Esophagus squamous epithelium (tissue), 5 donors: ENCODE data around the gene AMIGO2. TPM values are rescaled to one million over a fixed set of nuclear protein-coding genes. Genes with fewer than 3 reads are reported as not detected.

Source experiments
- DNase-seq: peaks from one replicate; lab custom pipeline; 2025; lab: John Stamatoyannopoulos, UW
- H3K27ac ChIP-seq, 4 donors: fragments of 200-600 bp; sonication (generic); one replicate each; pipeline ENCODE4 v1.5.1; 2016 to 2019; ENCODE audit warnings: mild to moderate bottlenecking in 1 of 4
- H3K27me3 ChIP-seq, 4 donors: fragments of 200-600 bp; sonication (generic); 1 replicate in 3 of 4; 2 replicates in 1 of 4; pipeline versions ENCODE4 v1.5.1 to v1.6.0; 2017 to 2021; ENCODE audit warnings: antibody characterized with exemption in 1 of 4
- H3K36me3 ChIP-seq, 3 donors: fragments of 200-600 bp; sonication (generic); one replicate each; pipeline ENCODE4 v1.5.1; 2016 to 2019
- H3K4me1 ChIP-seq, 3 donors: fragments of 200-600 bp; sonication (generic); one replicate each; pipeline ENCODE4 v1.5.1; 2017 to 2019
- H3K4me3 ChIP-seq, 4 donors: fragments of 200-600 bp; sonication (generic); 1 replicate in 3 of 4; 2 replicates in 1 of 4; pipeline ENCODE4 v1.5.1; 2016 to 2019; ENCODE audit warnings: mild to moderate bottlenecking in 2 of 4, moderate library complexity in 1 of 4
- H3K9me3 ChIP-seq, 3 donors: fragments of 200-600 bp; sonication (generic); one replicate each; pipeline ENCODE4 v1.5.1; 2016 to 2019
- CTCF ChIP-seq, 6 experiments: fragments of 450-650 bp in 4 of 6; fragments of 200-600 bp in 2 of 6; sonication (generic) in 2 of 6; IDR thresholded peaks; one replicate each; pipeline ENCODE4 v1.5.1; 2016 to 2019; ENCODE audit warnings: antibody characterized with exemption in 6 of 6, mild to moderate bottlenecking in 4 of 6, moderate library complexity in 4 of 6
- POLR2A ChIP-seq, 4 donors: fragments of 450-650 bp; IDR thresholded peaks; one replicate each; pipeline ENCODE4 v1.6.1; 2017; ENCODE audit warnings: antibody characterized with exemption in 4 of 4, mild to moderate bottlenecking in 4 of 4, moderate library complexity in 3 of 4
- whole genome bisulfite sequencing, 2 donors: methylation state at CpG; one replicate each; pipeline ENCODE4 v1.1.5; 2018; 5-methylcytosine and 5-hydroxymethylcytosine counted together
- intact Hi-C: fragments of 100-400 bp; cut with DNase I; formaldehyde crosslinking; loops from one replicate; pipeline ENCODE4 v1.15.0; 2022
- total RNA-seq, 4 donors: library from RNA; depleted of rRNA; stranded (reverse); fragments of >200 nt; gene quantifications; one replicate each; pipeline ENCODE4 v1.1.0, GENCODE V29; 2016
- donor health status: DM: yes; HTN: yes; CAD: no.

The AMIGO2 gene
- total RNA-seq, 4 donors from 2014 or later, result 1.6 to 4.8 (median 2.9) TPM

DNA sequence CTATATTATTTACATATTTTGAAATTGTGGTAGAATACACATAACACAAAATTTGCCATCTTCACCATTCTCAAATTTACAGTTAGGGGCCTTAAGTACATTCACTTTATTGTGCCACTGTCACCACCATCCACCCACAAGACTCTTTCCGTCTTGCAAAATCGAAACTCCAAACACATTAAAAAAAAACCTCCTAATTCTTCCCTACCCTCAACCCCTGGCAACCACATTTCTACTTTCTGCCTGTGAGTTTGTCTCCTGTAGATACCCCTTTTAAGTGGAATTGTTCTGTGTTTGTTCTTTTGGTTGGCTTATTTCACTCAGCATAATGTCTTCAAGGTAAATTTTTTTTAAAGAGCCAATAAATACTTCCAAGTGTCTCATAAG is 31.6 kb upstream of the AMIGO2 start:
- TF ChIP-seq CTCF (IDR thresholded peaks at IDR 0.05), result no peak
- no peak for TF ChIP-seq POLR2A (IDR thresholded peaks at IDR 0.05)

DNA sequence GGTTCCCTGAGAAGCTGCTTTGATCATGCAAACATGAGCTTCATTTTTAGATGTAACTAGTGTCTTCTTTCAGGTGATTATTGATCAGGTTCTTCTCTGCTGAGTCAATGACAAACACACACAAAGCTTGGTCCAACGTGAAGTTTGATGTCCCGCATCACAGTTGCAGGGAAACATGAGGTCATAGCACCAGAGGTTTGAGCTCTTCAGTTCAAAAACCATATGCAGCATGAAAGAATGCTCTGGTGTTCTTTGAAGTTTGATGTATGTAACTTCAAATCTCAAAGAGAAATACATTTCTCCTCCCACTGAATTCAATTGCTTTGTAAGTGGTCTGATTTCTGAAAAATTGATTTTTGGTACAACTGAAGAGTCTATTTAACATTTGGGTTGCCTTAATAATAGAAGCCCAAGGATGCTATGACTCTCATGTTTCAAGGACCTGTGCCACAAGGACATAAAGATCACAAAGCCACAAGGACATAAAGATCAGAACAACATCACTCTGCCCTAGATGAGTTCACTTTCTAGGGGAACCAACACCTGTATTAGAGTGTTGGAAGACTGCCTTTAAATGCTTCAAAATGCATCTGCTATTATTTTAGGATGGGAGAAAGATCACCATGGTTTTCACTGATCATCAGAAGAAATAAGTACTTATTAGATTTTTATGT is 31.1 kb upstream of the AMIGO2 start:
- TF ChIP-seq POLR2A (IDR thresholded peaks at IDR 0.05) (no peak), CTCF (IDR thresholded peaks at IDR 0.05) (no peak)
- DNase-seq, result no peak
- intact Hi-C loops, result no loop called here

More for the DNA sequence above, 31.6 kb upstream of the AMIGO2 start:
- Histone ChIP-seq H3K9me3 (no peaks in the 10 kb centered on the region), H3K4me1 (peaks cover 0 to 18% (median 0%) of the 10 kb centered on the region in 3 donors), H3K27me3 (no peaks in the 10 kb centered on the region), H3K27ac (no peak overlapping the region), H3K36me3 (no peaks in the 10 kb centered on the region), H3K4me3 (no peak overlapping the region)
- 85 to 93% methylated on average over 2 of the region's 2 CpGs for WGBS, 2 donors
- no peak for DNase-seq
- intact Hi-C loops, result no loop called here

DNA sequence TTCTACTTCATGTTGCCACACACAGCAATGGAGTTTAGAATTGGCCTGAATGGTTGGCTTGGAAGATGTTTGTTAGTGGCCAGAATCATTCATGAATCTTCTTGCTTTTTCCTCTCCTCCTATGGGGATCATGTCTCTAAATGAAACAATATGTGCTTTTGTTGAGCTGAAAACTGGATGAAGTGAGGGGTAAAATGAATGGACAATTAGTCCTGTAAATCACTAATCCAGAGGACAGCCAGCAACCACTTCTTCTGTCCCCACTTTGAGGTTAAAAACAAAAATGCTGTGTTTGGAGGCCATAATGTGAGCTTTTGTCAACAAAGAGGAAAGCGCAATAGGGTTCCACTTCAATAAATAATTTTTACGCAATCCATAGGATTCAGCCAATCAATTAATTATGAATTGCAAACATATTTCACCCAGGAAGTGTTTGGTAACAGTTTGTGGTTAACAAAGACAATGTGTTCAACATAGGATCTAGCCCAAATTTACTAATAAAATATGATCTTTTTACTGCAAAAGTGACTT is 30.3 kb upstream of the AMIGO2 start:
- TF ChIP-seq CTCF (IDR thresholded peaks at IDR 0.05) (no peak), POLR2A (IDR thresholded peaks at IDR 0.05) (no peak)
- intact Hi-C loops, result no loop called here
- Histone ChIP-seq H3K36me3 (no peaks in the 10 kb centered on the region), H3K27me3 (no peaks in the 10 kb centered on the region), H3K27ac (no peak overlapping the region), H3K4me1 (peaks cover 0 to 18% (median 0%) of the 10 kb centered on the region in 3 donors), H3K4me3 (no peak overlapping the region), H3K9me3 (no peaks in the 10 kb centered on the region)
- WGBS, 2 donors, result 70 to 93% methylated on average over 2 of the region's 2 CpGs
- no peak for DNase-seq

More for the DNA sequence above, 31.1 kb upstream of the AMIGO2 start:
- 72 to 88% methylated on average over 2 of the region's 2 CpGs for WGBS, 2 donors
- Histone ChIP-seq H3K9me3 (no peaks in the 10 kb centered on the region), H3K27me3 (no peaks in the 10 kb centered on the region), H3K36me3 (no peaks in the 10 kb centered on the region), H3K4me3 (no peak overlapping the region), H3K4me1 (peaks cover 0 to 18% (median 0%) of the 10 kb centered on the region in 3 donors), H3K27ac (no peak overlapping the region)

GRCh38 chr12:47107926-47108325 is 28.2 kb upstream of the AMIGO2 start:
- H3K27me3 ChIP-seq, result no peaks in the 10 kb centered on the region
- intact Hi-C loops, result no loop called here
- H3K4me3 ChIP-seq, result no peak overlapping the region
- no peak for DNase-seq
- H3K27ac ChIP-seq, result no peak overlapping the region
- H3K36me3 ChIP-seq, result no peaks in the 10 kb centered on the region
- TF ChIP-seq POLR2A (IDR thresholded peaks at IDR 0.05) (no peak), CTCF (IDR thresholded peaks at IDR 0.05) (no peak)
- peaks cover 0 to 11% (median 0%) of the 10 kb centered on the region in 3 donors for H3K4me1 ChIP-seq
- no peaks in the 10 kb centered on the region for H3K9me3 ChIP-seq

DNA sequence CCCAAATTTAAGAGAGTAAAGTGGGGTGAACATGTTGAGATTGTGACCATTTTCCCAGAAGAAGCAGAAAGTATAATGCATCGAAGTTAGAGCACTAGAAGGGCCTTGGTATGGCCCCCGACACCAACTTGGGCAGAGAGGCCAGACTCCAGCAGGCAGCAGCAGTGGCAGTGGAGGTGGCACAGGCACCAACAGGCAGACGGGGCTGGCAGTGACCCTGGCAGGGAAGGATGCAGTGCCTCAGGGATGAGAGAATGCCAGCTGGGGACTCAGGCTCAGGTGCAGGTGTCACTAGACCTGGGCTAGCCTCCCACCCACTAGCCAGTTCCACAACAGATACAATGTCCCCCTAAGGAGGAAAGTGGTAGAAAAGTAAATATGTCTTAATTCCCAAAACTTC is 27.7 kb upstream of the AMIGO2 start:
- TF ChIP-seq POLR2A (IDR thresholded peaks at IDR 0.05), result no peak
- no peak for TF ChIP-seq CTCF (IDR thresholded peaks at IDR 0.05)
- no peak for DNase-seq
- no peaks in the 10 kb centered on the region for H3K36me3 ChIP-seq
- WGBS, 2 donors, result 82 to 85% methylated on average over 3 of the region's 3 CpGs
- peaks cover 0 to 6% (median 0%) of the 10 kb centered on the region in 3 donors for H3K4me1 ChIP-seq
- H3K4me3 ChIP-seq, result no peak overlapping the region
- intact Hi-C loops, result no loop called here
- H3K27me3 ChIP-seq, result no peaks in the 10 kb centered on the region
- no peak overlapping the region for H3K27ac ChIP-seq
- H3K9me3 ChIP-seq, result no peaks in the 10 kb centered on the region
